Thyroid gland (tissue), 4 donors: ENCODE results near the gene LRFN3.

ENCODE experiments used
- CTCF ChIP-seq, 6 experiments: fragments of 200-600 bp in 3 of 6; fragments of 450-650 bp in 3 of 6; sonication (generic) in 3 of 6; IDR thresholded peaks; one replicate each; pipeline ENCODE4 v1.5.1; 2016 to 2019; ENCODE audit warnings: antibody characterized with exemption in 6 of 6, mild to moderate bottlenecking in 2 of 6, inconsistent platforms in 1 of 6, moderate library complexity in 1 of 6
- POLR2A ChIP-seq, 2 donors: fragments of 450-650 bp; IDR thresholded peaks; one replicate each; pipeline ENCODE4 v1.6.1; 2017; ENCODE audit warnings: antibody characterized with exemption in 2 of 2, mild to moderate bottlenecking in 2 of 2, moderate library complexity in 1 of 2

GRCh38 chr19:35936738-35937268, 629 bp downstream of the LRFN3 start:
- TF ChIP-seq CTCF (IDR thresholded peaks at IDR 0.05) (no peak), POLR2A (IDR thresholded peaks at IDR 0.05) (no peak)
